ENCODE data around the gene UMAD1.

DNA sequence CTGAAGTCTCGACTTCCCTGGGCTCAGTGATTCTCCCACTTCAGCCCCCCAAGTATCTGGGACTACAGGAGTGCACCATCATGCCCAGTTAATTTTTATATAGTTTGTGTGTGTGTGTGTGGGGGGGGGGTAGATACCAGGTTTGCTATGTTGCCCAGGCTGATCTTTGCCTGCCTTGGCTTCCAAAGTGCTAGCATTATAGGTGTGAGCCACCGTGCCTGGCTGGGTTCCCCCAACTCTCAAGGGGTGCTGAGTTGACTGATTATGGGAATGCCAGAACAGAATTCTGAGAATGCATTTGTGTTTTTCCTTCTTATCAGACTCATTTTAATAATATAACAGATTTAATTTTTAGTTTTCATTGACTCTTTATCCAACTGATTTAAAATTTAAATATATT lies 58.4 kb downstream of the UMAD1 start:
- TF ChIP-seq POLR2A (IDR thresholded peaks at IDR 0.05) = no peak
- TF ChIP-seq, protein P1, sequence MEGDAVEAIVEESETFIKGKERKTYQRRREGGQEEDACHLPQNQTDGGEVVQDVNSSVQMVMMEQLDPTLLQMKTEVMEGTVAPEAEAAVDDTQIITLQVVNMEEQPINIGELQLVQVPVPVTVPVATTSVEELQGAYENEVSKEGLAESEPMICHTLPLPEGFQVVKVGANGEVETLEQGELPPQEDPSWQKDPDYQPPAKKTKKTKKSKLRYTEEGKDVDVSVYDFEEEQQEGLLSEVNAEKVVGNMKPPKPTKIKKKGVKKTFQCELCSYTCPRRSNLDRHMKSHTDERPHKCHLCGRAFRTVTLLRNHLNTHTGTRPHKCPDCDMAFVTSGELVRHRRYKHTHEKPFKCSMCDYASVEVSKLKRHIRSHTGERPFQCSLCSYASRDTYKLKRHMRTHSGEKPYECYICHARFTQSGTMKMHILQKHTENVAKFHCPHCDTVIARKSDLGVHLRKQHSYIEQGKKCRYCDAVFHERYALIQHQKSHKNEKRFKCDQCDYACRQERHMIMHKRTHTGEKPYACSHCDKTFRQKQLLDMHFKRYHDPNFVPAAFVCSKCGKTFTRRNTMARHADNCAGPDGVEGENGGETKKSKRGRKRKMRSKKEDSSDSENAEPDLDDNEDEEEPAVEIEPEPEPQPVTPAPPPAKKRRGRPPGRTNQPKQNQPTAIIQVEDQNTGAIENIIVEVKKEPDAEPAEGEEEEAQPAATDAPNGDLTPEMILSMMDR (IDR thresholded peaks at IDR 0.05) = no peak
